Body of pancreas (tissue), 4 donors: ENCODE measurements around the gene SIAE. TPM values are rescaled to one million over a fixed set of nuclear protein-coding genes. Genes with fewer than 3 reads are reported as not detected.

ENCODE experiments used
- ATAC-seq: fragments of 150-250 bp; one replicate; pipeline ENCODE4 v1.9.1; 2016
- DNase-seq, 4 donors: peaks; one replicate each; pipeline ENCODE4 v3.0.0-alpha.2; 2019
- H3K27ac ChIP-seq, 4 donors: fragments of 200-600 bp; sonication (generic); 1 replicate in 3 of 4; 2 replicates in 1 of 4; pipeline versions ENCODE4 v1.5.1 to v1.6.1; 2016 to 2019; ENCODE audit warnings: mild to moderate bottlenecking in 1 of 4, mixed read lengths in 1 of 4, moderate library complexity in 1 of 4
- H3K27me3 ChIP-seq, 2 donors: fragments of 200-600 bp; sonication (generic); one replicate each; pipeline ENCODE4 v1.6.0; 2016; ENCODE audit warnings: mild to moderate bottlenecking in 1 of 2
- H3K36me3 ChIP-seq, 2 donors: fragments of 200-600 bp; sonication (generic); replicated peaks in 1 of 2; 2 replicates each; pipeline ENCODE4 v1.5.1; 2016; ENCODE audit warnings: low read depth in 2 of 2; ENCODE audit not compliant: insufficient read depth in 1 of 2
- H3K4me1 ChIP-seq: fragments of 200-600 bp; sonication (generic); one replicate; pipeline ENCODE4 v1.6.0; 2016
- H3K4me3 ChIP-seq, 2 donors: fragments of 200-600 bp; sonication (generic); 1 replicate in 1 of 2; 2 replicates in 1 of 2; pipeline ENCODE4 v1.5.1; 2016 to 2019
- H3K9me3 ChIP-seq, 3 donors: fragments of 200-600 bp; sonication (generic); 1 replicate in 2 of 3; 2 replicates in 1 of 3; pipeline ENCODE4 v1.5.1; 2016
- CTCF ChIP-seq, 7 experiments: fragments of 450-650 bp in 4 of 7; fragments of 200-600 bp in 3 of 7; sonication (generic) in 3 of 7; IDR thresholded peaks; one replicate each; pipeline ENCODE4 v1.5.1; 2016 to 2019; ENCODE audit warnings: antibody characterized with exemption in 7 of 7
- POLR2A ChIP-seq, 3 donors: fragments of 450-650 bp; IDR thresholded peaks; one replicate each; pipeline ENCODE4 v1.6.1; 2016; ENCODE audit warnings: antibody characterized with exemption in 3 of 3, mild to moderate bottlenecking in 2 of 3
- WGBS, 2 donors: methylation state at CpG; one replicate each; pipeline ENCODE4 v1.1.5; 2017; 5-methylcytosine and 5-hydroxymethylcytosine counted together
- intact Hi-C: fragments of 100-400 bp; cut with DNase I; formaldehyde crosslinking; loops from one replicate; pipeline ENCODE4 v1.15.1; 2023
- total RNA-seq, 2 donors: library from RNA; depleted of rRNA; stranded (reverse); fragments of >200 nt; gene quantifications; one replicate each; pipeline ENCODE4 v1.1.0, GENCODE V29; 2016

Gene SIAE
- total RNA-seq, 2 donors from 2014 or later: 9.6 to 11.9 TPM

- intact Hi-C loops: no loop called here
- no peak for ATAC-seq
- H3K9me3 ChIP-seq: no peaks in the 10 kb centered on the region
These were observed 4.9 kb upstream of the SIAE start for GRCh38 chr11:124678416-124678815.

GRCh38 chr11:124676386-124676785 lies 2.8 kb upstream of the SIAE start:
- H3K27ac ChIP-seq: peak overlapping the region in 2 of 4 donors; percentile 10 to 46
- ATAC-seq: no peak
- peaks cover 14% of the 10 kb centered on the region for H3K4me1 ChIP-seq
- H3K9me3 ChIP-seq: no peaks in the 10 kb centered on the region
- no peaks in the 10 kb centered on the region for H3K27me3 ChIP-seq
- H3K4me3 ChIP-seq: no peak overlapping the region
- 1 to 3% methylated on average over 2 of the region's 2 CpGs for WGBS, 2 donors
- TF ChIP-seq CTCF (IDR thresholded peaks at IDR 0.05) (no peak), POLR2A (IDR thresholded peaks at IDR 0.05) (no peak)
- intact Hi-C loops: no loop called here
- peak in 1 of 4 donors; percentile 39 for DNase-seq
- no peaks in the 10 kb centered on the region for H3K36me3 ChIP-seq

More at GRCh38 chr11:124678416-124678815, 4.9 kb upstream of the SIAE start:
- Histone ChIP-seq H3K27ac (no peak overlapping the region), H3K27me3 (no peaks in the 10 kb centered on the region), H3K4me3 (no peak overlapping the region), H3K36me3 (no peaks in the 10 kb centered on the region), H3K4me1 (peaks cover 5% of the 10 kb centered on the region)
- TF ChIP-seq CTCF (IDR thresholded peaks at IDR 0.05): no peak
- no peak for TF ChIP-seq POLR2A (IDR thresholded peaks at IDR 0.05)
- DNase-seq: no peak
- WGBS, 2 donors: 61 to 68% methylated on average over 5 of the region's 5 CpGs

GRCh38 chr11:124674571-124674970 lies 1.0 kb upstream of the SIAE start:
- no peak overlapping the region for H3K27ac ChIP-seq
- peaks cover 14% of the 10 kb centered on the region for H3K4me1 ChIP-seq
- 76 to 84% methylated on average over 5 of the region's 5 CpGs for WGBS, 2 donors
- no peak for TF ChIP-seq CTCF (IDR thresholded peaks at IDR 0.05)
- no peak for TF ChIP-seq POLR2A (IDR thresholded peaks at IDR 0.05)
- H3K27me3 ChIP-seq: no peaks in the 10 kb centered on the region
- no peaks in the 10 kb centered on the region for H3K36me3 ChIP-seq
- ATAC-seq (no peak), DNase-seq (no peak)
- no peak overlapping the region for H3K4me3 ChIP-seq
- intact Hi-C loops: no loop called here
- no peaks in the 10 kb centered on the region for H3K9me3 ChIP-seq

GRCh38 chr11:124674168-124674517 lies 604 bp upstream of the SIAE start:
- H3K4me3 ChIP-seq: peak overlapping the region; percentile 47 to 81
- no peaks in the 10 kb centered on the region for H3K36me3 ChIP-seq
- H3K27ac ChIP-seq: peak overlapping the region in 3 of 4 donors; percentile 71 to 87 (median 78)
- H3K9me3 ChIP-seq: no peaks in the 10 kb centered on the region
- no peaks in the 10 kb centered on the region for H3K27me3 ChIP-seq
- H3K4me1 ChIP-seq: peaks cover 14% of the 10 kb centered on the region
- ATAC-seq: no peak
- no peak for DNase-seq
- WGBS, 2 donors: 20 to 42% methylated on average over 10 to 18 of the region's 18 CpGs
- TF ChIP-seq POLR2A (IDR thresholded peaks at IDR 0.05): no peak
- intact Hi-C loops: no loop called here

- H3K4me3 ChIP-seq: peak overlapping the region in 1 of 2 donors; percentile 81
- no peaks in the 10 kb centered on the region for H3K27me3 ChIP-seq
- intact Hi-C loops: no loop called here
- TF ChIP-seq CTCF (IDR thresholded peaks at IDR 0.05) (no peak), POLR2A (IDR thresholded peaks at IDR 0.05) (no peak)
- 55 to 56% methylated on average over 7 of the region's 7 CpGs for WGBS, 2 donors
- peaks cover 14% of the 10 kb centered on the region for H3K4me1 ChIP-seq
- H3K9me3 ChIP-seq: no peaks in the 10 kb centered on the region
- H3K36me3 ChIP-seq: no peaks in the 10 kb centered on the region
- no peak for ATAC-seq
- H3K27ac ChIP-seq: peak overlapping the region in 3 of 4 donors; percentile 71 to 87 (median 78)
- DNase-seq: no peak
These were observed 863 bp downstream of the SIAE start for GRCh38 chr11:124672536-124673215.
